Measurements from ENCODE around the gene ACAA2. TPM values are rescaled to one million over a fixed set of nuclear protein-coding genes. Genes with fewer than 3 reads are reported as not detected.

ACAA2 gene
- total RNA-seq, 1 experiment from 2014 or later, result 136 TPM

DNA sequence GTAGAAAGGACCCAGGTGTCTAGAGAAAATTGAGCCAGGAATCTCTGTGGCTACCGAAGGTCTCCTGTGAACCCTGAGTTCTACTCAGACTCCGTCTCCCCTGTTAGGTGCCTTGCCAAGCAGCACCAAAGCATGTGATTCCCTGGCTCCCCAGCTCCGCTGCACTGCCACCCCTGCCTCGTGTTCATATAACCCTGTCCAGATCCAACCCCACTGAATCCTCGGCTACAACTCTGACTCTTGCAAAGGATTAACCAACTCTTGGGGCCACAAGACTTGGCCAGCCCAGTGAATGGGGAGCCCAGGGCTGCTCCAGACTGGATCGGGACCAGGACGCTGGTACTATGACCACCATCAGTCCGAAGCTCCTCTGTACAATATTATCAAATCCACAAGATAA lies 37.3 kb upstream of the ACAA2 start (continued):
- TF ChIP-seq, protein P1, sequence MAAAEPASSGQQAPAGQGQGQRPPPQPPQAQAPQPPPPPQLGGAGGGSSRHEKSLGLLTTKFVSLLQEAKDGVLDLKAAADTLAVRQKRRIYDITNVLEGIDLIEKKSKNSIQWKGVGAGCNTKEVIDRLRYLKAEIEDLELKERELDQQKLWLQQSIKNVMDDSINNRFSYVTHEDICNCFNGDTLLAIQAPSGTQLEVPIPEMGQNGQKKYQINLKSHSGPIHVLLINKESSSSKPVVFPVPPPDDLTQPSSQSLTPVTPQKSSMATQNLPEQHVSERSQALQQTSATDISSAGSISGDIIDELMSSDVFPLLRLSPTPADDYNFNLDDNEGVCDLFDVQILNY (CRISPR knock-in tag; IDR thresholded peaks at IDR 0.05), result no peak
- no peak for TF ChIP-seq RORB (CRISPR knock-in tag; IDR thresholded peaks at IDR 0.05)
- TF ChIP-seq ZNF281 (CRISPR knock-in tag; IDR thresholded peaks at IDR 0.05), result no peak

- Mint-ChIP-seq H3K36me3 (no peaks in the 10 kb centered on the region), H3K27ac (no peak overlapping the region), H3K4me1 (peaks cover 24% of the 10 kb centered on the region), H3K27me3 (ENCODE audit: low read depth) (no peaks in the 10 kb centered on the region), H3K4me3 (no peak overlapping the region), H3K9me3 (no peaks in the 10 kb centered on the region)
- TF ChIP-seq TEAD1 (CRISPR knock-in tag; IDR thresholded peaks at IDR 0.05), result no peak
- TF ChIP-seq ZNF263 (CRISPR knock-in tag; IDR thresholded peaks at IDR 0.05; ENCODE audit: low read depth), result peak; percentile 77; the same call in 1 of the 2 replicates
- TF ChIP-seq SOX15 (CRISPR knock-in tag; IDR thresholded peaks at IDR 0.05), result no peak
- TF ChIP-seq EMX1 (CRISPR knock-in tag; IDR thresholded peaks at IDR 0.05), result no peak
- TF ChIP-seq ZSCAN18 (CRISPR knock-in tag; IDR thresholded peaks at IDR 0.05), result no peak
- TF ChIP-seq, protein P2, sequence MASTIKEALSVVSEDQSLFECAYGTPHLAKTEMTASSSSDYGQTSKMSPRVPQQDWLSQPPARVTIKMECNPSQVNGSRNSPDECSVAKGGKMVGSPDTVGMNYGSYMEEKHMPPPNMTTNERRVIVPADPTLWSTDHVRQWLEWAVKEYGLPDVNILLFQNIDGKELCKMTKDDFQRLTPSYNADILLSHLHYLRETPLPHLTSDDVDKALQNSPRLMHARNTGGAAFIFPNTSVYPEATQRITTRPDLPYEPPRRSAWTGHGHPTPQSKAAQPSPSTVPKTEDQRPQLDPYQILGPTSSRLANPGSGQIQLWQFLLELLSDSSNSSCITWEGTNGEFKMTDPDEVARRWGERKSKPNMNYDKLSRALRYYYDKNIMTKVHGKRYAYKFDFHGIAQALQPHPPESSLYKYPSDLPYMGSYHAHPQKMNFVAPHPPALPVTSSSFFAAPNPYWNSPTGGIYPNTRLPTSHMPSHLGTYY (CRISPR knock-in tag; IDR thresholded peaks at IDR 0.05), result no peak
- TF ChIP-seq NFE2L1 (CRISPR knock-in tag; IDR thresholded peaks at IDR 0.05), result peak; percentile 62; the same call in 1 of the 2 replicates
- ATAC-seq, result peak; percentile 91
- ChIA-PET CTCF (interaction anchor here (1.8 kb wide), 1 partner anchor 9 kb away, joined by 16 read pairs; no protein-coding TSS in a partner anchor), POLR2A (no interaction called here)
- peak; percentile 65 for DNase-seq (ENCODE audit: low spot score)
These were observed 36.2 kb upstream of the ACAA2 start for GRCh38 chr18:49849331-49850217.

GRCh38 chr18:49848115-49848514 lies 34.8 kb upstream of the ACAA2 start:
- DNase-seq (ENCODE audit: low spot score), result no peak
- Mint-ChIP-seq H3K27me3 (ENCODE audit: low read depth) (no peaks in the 10 kb centered on the region), H3K9me3 (no peaks in the 10 kb centered on the region), H3K4me1 (peaks cover 24% of the 10 kb centered on the region), H3K36me3 (no peaks in the 10 kb centered on the region), H3K27ac (no peak overlapping the region), H3K4me3 (no peak overlapping the region)
- ATAC-seq, result no peak
- no peak for TF ChIP-seq ATF1 (CRISPR knock-in tag; IDR thresholded peaks at IDR 0.05)
- no peak for TF ChIP-seq ZNF416 (CRISPR knock-in tag; IDR thresholded peaks at IDR 0.05)
- TF ChIP-seq NR2C2 (CRISPR knock-in tag; IDR thresholded peaks at IDR 0.05), result no peak
- TF ChIP-seq ZNF281 (CRISPR knock-in tag; IDR thresholded peaks at IDR 0.05), result no peak
- no peak for TF ChIP-seq IRF2 (CRISPR knock-in tag; IDR thresholded peaks at IDR 0.05; ENCODE audit: borderline replicate concordance, low read depth)
- TF ChIP-seq ZNF532 (CRISPR knock-in tag; IDR thresholded peaks at IDR 0.05; ENCODE audit: borderline replicate concordance), result no peak
- TF ChIP-seq TEAD1 (CRISPR knock-in tag; IDR thresholded peaks at IDR 0.05), result no peak
- CTCF ChIA-PET, result no interaction called here
- POLR2A ChIA-PET, result no interaction called here

Measured in WTC11 (cell line).